TTC549 (cell line): ENCODE results near the gene CD209.
"Not testable (repeated sequence)": the region's sequence is repeated elsewhere in the genome, so short reads cannot be mapped to it uniquely, and the experiment has no call there.

ENCODE experiments used
- FAIRE-seq: peaks from 2 replicates; lab custom pipeline; 2012; peaks lifted over from hg19 to GRCh38; lab: Jason Lieb, UNC

The CD209 gene

DNA sequence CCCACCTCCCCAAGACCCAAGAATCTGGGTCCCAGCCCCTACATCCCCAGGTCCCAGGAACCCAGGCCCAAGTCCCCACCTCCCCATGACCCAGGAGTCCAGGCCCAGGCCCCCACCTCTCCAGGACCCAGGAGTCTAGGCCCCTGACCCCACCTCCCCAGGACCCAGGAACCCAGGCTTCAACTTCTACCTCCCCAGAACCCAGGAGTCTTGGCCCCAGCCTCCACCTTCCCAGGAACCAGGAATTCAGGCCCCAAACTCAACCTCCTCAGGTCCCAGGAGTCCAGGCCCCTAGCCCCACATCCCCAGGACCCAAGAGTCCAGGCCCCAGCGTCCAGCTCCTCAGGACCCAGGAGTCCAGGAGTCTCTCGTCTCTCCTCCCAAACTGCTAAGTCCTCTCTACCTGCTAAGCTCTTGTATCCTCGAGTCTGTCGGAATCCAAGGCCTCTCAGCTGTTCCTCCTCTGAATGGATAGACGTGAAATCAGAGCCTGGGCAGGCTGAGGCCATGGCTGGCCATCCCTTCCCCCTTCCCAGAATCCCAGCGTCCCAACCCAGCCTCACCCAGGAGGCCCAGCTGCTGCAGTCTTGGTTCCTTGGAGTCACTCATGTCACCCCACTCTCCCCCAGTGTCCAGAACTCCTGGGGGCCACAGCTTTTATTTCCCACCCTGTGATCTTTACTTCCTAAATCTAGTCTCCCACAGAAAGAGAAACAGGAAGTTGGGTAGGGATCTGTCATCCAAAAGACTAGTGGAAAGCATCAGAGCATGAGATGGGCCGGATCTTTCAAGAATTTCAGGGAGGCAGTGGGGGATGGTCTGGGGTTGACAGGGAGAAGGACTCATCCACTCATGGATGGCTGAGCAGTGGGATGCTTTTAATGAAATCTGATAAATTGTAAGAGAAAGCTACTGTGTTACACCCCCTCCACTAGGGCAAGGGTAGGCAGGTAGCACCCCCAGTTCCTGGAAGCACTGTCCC is at the start of gene CD209:
CD209 (minus strand) TSS at position 632 of the 982 bp plus-strand sequence; CDS start at position 609, 23 bp downstream.
- FAIRE-seq = no peak

GRCh38 chr19:7795555-7796161 is 48.3 kb upstream of the CD209 start:
- FAIRE-seq = no peak

DNA sequence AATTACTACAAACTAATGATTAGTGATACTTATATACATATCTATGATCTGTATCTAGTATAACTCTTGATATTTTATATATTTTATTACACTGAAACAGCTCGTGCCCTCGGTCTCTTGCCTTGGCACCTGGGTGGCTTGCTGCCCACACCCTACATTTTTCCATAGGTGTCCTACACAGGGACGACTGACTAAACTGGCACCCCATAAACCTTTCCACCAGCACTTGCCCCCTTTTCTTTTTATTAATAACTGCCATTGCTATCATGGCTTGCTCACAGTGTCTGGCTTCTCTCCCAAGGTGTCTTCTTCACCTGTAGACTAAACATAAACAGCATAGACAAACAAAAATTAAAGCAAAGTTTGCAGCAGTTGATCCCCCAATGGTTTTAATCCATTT is 46.2 kb upstream of the CD209 start:
- no peak for FAIRE-seq

- not testable (repeated sequence) for FAIRE-seq
Measured at GRCh38 chr19:7792701-7793100, 45.4 kb upstream of the CD209 start.

- FAIRE-seq = no peak
Measured at GRCh38 chr19:7792281-7792680, 44.9 kb upstream of the CD209 start.

- no peak for FAIRE-seq
Measured at GRCh38 chr19:7790416-7790815, 43.1 kb upstream of the CD209 start.

DNA sequence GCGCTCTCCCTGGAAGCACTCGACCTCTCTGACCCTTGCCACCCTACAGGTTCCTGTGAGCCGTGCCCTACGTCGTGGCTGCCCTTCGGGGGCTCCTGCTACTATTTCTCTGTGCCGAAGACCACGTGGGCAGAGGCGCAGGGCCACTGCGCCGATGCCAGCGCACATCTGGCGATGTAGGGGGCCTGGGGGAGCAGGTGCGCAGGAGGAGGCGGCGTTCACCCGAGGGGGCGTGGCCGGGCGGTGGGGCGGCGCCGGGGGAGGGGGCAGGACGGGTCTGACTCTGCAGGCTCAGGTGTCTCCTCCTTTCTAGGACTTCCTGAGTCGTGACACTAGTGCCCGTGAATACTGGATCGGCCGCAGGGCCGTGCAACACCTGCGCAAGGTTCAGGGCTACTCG is 42.1 kb upstream of the CD209 start:
- no peak for FAIRE-seq

DNA sequence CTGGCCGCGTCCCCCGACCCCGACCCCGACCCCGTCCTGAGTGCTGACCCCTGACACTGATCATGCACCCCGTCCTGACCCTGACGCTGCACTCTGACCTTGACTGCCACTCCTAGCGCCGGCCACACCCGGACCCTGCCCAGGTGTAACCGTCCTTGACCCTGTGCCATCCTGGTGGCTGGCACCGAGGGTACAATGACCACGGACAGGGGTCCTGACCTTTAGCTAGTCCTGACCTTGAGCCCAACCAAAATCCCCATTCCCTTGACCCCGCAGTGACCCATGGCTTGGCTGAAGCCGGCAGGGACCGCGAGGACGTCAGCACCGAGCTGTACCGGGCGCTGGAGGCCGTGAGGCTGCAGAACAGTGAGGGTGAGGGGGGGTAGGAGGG is 41.6 kb upstream of the CD209 start:
- FAIRE-seq = no peak

- FAIRE-seq = no peak
Measured at GRCh38 chr19:7788178-7788932, 41.0 kb upstream of the CD209 start.

GRCh38 chr19:7787602-7788177 is 40.4 kb upstream of the CD209 start:
- no peak for FAIRE-seq

DNA sequence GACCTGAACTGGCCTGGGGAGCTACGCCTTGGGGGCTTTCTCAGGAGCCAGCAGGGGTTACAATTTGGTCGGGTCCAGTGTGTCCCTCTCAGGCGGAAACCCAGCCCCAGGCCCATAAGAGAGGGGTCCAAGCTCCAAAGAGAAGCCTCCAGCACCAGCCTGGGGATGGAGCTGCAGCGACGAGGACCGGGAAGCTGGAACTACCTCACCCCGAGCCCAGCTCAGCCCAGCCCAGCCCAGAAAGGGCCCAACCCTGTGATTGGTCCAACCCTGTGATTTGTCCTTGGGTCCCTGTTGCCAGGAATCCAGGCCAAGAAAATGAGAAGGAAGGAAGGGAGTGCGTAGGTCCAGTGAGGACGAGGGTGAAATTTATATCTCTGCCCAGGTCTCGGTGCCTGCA is 39.8 kb upstream of the CD209 start:
- no peak for FAIRE-seq

DNA sequence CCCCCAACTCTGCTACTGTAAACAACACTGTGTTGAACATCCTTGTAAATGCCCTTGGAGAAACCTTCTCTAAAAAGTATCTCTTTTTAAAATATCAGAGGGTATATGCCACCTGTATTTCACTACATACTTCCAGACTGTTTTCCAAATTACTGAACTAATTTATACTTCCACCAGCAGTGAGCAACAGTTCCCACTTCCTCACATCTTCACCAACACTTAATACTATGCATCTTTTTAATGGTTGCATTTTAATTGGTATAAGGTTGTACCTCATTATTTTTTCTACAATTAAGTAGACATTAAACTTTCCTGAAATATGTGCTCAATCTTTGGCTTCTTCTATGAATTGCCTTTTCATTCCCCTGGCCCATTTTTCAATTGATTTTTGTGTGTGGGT is 37.5 kb upstream of the CD209 start:
- no peak for FAIRE-seq

- no peak for FAIRE-seq
Measured at GRCh38 chr19:7783991-7784423, 36.7 kb upstream of the CD209 start.

- FAIRE-seq = no peak
Measured at GRCh38 chr19:7781157-7781556, 33.8 kb upstream of the CD209 start.

- no peak for FAIRE-seq
Measured at GRCh38 chr19:7779631-7780486, 32.5 kb upstream of the CD209 start.

DNA sequence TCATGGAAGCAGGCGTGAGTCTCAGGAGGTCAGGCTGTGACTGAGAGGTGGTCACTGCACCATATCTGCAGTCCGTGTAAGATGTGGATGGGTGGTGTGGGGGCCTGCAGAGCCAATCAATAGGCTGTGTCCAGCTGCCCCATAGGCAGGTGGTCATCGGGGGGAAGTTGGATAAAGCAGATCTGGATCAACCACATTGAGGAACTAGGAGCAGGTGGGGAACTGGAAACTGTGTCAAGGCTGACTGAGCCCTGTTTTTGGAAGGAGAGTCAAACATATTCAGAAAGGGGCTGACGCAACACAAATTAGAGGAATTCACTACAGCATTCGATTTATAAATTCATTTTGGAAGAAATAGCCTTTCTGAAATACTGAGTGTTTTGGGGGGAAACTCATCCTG is 30.7 kb upstream of the CD209 start:
- no peak for FAIRE-seq

DNA sequence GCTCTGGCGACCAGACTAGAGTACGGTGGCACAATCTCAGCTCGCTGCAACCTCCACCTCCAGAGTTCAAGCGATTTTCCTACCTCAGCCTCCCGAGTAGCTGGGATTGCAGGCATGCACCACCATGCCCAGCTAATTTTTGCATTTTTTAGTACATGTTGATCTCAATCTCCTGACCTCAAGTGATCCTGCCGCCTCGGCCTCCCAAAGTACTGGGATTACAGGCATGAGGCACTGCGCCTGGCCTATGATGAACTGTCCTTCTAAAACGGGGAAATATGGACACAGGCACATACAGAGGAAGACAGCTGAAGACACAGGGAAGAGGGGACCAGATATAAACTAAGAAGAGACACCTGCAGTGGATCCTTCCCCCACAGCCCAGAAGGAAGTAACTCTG is 28.4 kb upstream of the CD209 start:
- FAIRE-seq = no peak

DNA sequence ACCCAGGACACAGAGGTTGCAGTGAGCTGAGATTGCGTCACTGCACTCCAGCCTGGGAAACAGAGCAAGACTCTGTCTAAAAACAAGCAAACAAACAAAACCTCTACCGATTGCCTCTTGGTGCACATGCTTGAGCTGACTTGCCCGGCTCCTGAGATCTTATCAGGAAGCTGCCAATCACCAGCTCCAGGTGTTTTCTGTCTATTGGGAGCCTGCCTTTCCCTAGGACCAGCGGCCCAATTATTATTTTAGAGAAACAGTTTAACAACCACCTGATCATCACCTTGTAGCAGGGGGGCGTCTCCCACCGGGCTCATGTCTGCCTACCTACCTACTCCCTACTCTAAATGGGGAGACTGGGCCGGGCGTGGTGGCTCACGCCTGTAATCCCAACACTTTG is 26.5 kb upstream of the CD209 start:
- no peak for FAIRE-seq

GRCh38 chr19:7772752-7773291 is 25.5 kb upstream of the CD209 start:
- FAIRE-seq = no peak

- FAIRE-seq = no peak
Measured at GRCh38 chr19:7771072-7771471, 23.7 kb upstream of the CD209 start.

DNA sequence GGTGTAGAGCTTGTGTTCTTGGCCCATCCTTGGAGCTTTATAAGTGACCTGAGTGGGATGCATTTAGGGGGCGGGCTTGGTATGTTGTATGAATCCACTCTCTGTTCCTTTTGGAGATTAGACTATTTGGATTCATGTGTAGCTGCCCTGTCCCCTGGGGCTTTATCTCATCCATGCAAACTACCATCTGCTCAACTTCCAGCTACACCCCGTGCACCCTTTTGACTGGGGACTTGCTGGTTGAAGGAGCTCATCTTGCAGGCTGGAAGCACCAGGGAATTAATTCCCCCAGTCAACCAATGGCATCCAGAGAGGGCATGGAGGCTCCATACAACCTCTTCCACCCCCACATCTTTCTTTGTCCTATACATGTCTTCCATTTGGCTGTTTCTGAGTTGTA is 21.8 kb upstream of the CD209 start:
- no peak for FAIRE-seq
